GM18909 (cell line): ENCODE measurements around the gene RARS2.

Experiments used
- ATAC-seq: cut with Tn5 transposase; IDR thresholded peaks from one replicate; pipeline ENCODE4 v1.9.1; 2021; ENCODE audit warnings: mild to moderate bottlenecking; ENCODE audit not compliant: unreplicated experiment, poor library complexity

RARS2 gene

DNA sequence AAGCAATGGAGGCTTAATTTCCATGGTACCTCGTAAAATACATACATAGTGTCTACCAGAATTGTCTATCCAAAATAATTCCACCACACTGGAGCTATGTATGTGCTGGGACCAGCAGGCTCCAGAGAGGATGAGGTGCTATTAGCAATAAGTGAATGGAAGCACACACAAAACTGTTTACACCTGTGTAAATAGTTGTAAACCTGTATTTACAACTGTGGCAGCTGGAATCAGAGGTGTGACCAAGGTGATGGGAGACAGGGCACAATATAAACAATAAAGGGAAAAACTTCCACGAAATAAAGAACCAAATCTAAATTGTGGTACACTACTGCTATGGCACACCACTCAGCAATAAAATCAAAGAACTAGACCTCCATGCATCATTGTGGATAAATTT lies 14.4 kb downstream of the RARS2 start:
- no peak for ATAC-seq

DNA sequence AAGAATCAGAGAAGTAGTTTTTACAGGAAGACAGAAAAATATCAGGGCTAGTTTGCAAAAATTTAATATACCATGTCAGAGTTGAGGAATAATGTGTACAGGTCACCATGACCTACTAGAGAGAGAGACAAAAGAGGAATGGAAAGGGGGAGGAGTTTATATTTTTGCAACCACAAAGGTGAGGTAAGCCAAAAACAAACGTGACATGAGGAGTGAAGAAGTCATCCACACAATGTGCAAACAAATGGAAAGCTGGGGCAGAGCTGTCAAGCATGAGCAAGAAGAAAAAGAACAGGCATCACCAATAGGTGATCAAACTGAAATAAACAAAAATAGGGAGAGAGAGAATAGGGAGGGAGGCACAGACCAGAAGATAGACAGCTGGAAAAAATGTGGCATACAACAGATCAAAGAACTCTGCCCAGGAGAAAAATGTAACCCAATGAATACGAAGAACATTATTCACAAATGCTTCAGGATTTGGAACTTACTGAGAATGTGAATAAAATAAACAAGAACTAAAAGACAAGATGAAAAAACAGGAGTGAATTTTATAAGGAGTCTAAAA lies 15.5 kb downstream of the RARS2 start:
- ATAC-seq = peak; percentile 61

DNA sequence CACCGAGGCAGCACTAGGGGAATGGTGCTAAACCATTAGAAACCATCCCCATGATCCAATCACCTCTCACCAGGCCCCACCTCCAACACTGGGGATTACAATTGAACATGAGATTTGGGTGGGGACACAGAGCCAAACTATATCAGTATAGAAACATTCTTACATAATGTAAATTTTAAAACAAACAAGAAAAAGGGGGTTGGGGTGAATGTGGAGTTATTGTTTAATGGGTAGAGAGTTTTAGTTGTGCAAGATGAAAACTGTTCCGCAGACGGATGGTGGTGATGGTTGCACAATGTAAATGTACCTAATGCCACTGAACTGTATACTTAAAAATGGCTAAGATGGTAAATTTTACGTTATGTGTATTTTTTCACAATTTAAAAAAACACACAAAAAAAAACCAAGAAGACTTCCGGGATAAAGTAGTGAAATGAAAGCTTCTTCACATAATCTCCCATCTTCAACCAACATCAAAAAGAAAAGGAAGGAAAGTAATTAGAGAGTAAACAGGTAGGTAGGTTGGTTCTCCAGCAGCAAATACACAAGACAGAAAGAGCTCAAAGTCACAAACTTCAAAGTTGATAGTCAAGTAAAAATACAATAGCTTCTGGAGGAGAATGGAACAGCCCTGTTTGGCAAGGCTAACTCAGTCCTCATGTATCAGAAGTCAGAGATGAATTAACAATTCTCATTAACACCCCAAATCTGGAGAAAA lies 16.3 kb downstream of the RARS2 start:
- no peak for ATAC-seq

DNA sequence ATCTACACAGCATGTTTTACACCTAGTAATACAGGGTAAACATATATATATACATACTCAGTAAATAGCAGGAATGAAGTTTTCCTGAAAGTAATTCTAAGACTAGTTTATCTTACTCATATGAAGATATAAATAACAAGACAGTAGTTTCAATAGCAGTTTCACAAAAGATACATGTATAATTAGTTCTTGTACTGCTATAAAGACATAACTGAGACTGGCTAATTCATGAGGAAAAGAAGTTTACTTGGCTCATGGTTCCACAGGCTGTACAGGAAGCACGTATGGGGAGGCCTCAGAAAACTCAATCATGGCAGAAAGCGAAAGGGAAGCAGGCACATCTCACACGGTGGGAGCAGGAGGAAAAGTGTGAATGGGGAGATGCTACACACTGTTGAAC lies 16.9 kb downstream of the RARS2 start:
- peak; percentile 48 for ATAC-seq

DNA sequence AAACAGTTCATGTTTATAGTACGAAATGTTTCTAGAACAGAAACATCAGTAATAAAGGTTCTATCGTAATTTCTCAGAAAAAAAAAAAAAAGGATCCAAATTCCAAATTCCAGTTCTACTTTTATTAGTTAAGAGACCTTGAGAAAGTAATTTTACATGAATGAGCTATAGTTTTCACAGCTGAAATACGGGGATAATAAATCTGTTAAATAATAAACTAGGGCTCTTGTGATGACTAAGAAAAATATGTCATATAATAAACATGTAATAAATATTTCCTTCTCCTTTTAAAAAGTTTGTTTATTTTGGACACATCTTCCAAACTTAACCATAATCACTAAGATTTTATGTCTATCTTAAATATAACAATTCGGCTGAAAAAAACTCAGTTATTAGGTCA lies 17.8 kb downstream of the RARS2 start:
- ATAC-seq = no peak

DNA sequence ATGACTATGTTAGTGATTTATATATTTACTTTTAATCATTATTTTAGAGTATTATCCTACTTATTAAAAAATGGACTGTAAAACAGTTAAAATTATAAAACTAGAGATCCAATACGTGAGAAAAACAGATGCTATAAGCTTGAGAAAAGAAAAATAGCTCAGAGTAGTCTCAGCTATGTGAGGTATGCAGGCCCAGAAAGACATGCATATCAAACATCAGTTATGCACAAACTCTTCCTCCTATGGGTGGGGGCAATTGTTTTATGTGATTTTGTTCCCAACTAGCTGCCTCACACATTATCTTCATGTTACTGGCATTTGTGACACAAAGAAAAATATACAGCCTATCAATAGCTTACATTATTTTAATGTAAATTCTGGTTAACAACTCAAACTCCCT lies 28.8 kb downstream of the RARS2 start:
- no peak for ATAC-seq

DNA sequence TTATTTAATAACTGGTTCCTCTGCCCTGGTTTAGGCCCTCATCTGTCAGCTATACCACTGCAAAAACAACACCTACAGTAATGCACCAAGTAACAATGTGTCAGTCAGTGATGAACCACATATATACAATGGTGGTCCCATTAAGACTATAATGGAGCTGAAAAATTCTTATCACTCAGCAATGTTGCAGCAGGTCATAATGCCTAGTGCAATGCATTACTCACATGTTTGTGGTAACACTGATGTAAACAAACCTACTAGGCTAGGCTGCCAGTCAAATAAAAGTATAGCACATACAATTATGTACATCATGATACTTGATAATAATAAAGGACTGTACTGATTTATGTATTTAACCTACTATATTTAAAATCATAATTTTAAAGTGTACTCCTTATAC lies 31.3 kb downstream of the RARS2 start:
- no peak for ATAC-seq

DNA sequence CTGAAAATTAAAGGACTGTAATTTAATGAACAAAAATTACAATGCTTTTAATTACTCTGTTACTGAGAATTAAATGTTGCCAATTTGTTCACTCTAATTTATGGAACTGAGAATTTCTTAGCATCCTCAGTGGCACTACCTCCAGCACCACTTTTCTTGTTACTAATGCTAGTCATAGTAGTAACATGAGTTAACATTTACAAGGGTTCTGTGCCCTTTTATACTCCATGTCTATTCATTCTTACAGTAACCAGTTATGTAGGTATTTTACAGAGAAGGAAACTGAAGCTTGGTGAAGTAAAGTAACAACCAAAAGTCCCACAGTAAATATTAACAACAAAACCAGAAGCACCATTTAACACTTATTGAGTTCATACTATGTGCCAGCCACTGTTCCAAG lies 34.3 kb downstream of the RARS2 start:
- no peak for ATAC-seq

DNA sequence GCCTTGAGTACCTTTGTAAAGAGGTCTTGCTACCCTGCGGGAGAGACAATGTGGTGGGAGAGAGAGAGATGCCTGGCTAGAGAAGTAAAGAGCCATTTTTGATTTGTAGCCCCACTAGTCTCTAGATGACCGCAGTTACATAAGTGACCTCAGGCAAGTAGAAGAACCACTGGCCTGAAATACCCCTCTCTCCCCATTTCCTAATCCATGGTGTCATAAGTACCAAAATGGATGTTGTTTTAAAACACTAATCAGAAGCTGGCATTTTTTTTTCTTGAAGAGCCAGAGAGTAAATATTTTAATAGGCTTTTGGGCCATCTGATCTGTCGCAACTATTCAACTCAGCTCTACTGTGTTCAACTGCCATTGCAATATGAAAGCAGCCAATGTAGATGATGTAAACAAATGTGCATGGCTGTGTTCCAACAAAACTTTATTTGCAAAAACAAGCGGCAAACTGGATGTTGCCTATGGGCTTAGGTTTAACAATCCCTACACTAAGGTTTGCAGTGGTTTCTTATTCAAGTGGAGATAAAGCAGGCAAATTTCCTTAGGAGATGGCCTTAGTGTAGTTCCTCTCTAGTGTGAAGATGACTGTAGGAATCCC lies 36.5 kb downstream of the RARS2 start:
- no peak for ATAC-seq

DNA sequence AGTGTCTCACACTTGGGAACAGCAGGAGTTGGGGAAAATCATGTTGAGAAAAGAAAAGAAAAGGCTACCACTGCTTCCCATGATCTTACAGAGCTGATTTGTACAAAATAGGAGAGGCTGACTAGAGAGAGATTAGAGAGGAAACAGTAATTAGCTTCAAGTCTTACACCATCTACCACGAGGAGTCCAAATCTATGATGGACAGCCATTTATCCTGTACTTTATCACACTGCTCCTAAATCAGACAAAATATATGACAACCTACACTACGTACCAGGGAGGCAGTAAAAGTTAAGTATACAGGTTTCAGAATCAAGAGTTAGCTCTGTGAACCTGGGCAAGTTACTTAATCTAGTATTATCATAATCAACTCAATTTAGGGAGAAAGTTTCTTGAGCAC lies 38.0 kb downstream of the RARS2 start:
- no peak for ATAC-seq

DNA sequence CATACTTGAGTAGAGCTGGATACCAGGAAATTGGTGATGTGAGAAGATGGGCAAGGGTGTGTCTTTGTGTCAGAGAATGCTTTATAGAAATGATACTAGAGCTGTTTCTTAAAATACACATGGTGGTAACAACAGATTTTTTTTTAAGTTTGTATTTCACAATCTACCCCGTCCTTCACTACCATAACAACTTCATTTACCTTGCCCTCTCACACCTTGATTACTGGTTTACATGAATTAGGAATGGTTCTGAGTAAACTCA lies 45.4 kb downstream of the RARS2 start:
- no peak for ATAC-seq

DNA sequence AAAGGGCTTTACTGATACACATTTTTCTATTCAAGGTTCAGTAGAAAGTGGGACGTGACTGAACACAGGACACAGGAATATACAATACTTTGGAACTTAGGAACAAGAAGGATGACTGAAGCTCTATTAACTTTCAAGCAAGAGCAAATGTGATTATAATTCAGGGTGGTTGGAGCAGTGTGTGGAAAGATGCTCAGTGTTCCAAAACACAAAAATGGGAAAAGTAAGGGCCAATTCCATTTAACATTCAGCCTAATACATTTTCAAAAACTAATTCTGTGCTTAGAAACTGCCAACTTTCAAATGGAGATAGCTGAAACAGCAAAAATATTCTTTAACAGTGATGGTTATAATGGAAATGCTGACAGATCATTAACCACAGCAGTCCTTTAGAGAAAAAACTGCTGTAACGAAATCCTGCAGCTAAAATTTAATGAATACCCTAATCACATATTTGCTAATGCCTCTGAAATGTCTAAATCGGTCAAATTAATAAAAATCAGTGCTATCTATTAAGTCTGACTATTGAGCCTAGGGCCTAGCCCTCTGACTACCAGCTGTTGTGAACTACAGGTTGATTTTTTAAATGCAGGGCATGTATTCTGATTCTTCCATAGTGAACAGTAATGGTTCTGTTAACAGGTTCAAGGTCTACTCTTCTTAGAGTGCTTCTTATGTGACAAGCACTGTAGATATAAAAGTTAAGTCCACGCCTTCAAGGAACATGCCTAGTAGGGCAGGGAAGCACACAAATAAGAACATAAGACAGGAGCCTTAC lies 45.9 kb downstream of the RARS2 start:
- no peak for ATAC-seq

DNA sequence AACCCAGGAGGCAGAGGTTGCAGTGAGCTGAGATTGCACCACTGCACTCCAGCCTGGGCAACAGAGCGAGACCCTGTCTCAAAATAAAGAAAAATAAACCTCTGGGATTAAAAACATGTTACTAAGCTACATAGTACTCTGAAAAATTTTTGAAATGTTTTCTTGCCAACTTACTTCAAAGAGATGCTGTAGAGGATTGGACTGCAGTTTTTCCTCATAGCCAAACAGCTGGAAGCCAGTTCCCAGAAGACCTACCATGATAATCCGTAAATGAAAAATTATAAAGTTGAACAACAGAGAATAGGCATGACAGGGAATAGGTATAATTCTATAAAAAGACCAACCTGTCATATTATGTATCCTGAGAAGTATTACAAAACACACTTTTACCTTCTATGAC lies 48.0 kb downstream of the RARS2 start:
- ATAC-seq = no peak

DNA sequence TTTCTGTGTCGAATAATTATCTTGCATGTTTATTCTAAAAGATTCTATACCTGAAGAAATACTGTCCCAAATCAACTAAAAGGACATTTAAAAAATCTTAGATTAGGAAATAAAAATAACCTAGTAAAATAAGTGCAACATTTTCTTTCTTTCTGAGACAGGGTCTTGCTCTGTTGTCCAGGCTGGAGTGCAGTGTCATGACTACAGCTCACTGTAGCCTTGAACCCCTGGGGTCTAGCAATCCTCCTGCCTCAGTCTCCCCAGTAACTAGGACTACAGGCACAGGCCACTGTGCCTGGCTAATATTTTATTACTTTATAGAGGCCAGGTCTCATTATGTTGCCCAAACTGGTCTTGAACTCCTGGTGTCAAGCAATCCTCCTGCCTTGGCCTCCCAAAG lies 48.7 kb downstream of the RARS2 start:
- no peak for ATAC-seq

DNA sequence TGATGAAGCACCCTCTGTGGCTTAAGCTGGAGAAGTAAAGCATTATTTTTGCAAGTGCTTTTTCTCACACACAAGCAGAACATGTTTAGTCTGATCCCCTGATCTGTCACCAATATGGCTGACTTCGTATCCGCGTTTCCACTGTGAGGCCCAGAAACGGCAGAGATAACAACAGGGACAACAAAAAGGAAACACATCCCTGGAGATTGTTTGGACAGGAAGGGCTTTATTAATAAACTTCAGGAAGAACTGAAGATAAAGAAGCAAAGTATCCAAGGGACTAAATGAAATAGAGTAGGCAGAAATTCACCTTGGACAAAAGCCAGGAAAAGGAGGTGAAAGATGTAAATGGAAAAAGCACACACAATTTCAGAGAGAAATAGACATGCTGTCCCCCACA lies 49.2 kb downstream of the RARS2 start:
- no peak for ATAC-seq

DNA sequence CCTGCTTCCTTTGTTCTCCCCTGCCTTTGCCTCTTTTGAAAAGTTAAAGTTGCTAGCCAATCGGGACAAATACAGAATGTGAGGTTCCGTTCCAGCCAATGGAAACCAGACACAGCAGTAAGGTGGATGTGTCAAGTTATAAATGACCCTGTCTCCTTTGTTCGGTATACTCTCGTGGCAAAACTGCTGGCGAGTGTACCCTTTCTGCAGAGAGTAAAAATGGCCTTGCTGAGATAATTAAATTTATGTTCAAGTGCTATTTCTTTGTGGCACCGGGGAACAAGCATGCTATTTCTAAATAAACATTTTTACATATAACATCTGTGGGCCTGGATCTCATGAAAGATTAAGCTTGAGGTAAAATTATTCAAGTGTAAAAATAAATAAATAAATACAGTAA lies 50.2 kb downstream of the RARS2 start:
- ATAC-seq = no peak

DNA sequence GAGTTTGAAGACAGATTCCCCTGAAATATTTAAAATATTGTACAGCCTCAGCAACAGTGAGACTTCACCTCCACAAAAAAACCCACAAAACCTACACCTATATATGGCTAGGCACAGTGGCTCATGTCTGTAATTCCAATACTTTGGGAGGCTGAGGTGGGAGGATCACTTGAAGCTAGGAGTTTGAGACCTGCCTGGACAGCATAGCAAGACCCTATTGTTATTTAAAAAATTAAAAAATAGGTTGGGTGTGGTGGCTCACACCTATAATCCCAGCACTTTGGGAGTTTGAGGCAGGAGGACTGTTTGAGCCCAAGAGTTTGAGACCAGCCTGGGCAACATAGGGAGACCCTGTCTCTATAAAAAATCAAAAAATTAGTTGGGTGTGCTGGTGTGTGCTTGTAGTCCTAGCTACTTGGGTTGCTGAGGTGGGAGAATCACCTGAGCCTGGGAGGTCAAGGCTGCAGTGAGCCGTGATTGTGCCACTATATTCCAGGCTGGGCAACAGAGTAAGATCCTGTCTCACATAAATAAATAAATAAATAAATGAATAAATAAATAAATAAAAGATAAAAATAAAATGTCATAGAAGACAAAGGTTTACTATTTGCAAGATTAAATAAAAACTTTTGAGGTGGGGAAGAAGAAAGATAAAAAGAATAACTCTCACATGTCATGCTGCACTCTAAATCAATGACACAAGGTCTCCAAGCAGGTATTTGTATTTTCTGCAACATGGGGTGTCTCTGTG lies 51.1 kb downstream of the RARS2 start:
- no peak for ATAC-seq

DNA sequence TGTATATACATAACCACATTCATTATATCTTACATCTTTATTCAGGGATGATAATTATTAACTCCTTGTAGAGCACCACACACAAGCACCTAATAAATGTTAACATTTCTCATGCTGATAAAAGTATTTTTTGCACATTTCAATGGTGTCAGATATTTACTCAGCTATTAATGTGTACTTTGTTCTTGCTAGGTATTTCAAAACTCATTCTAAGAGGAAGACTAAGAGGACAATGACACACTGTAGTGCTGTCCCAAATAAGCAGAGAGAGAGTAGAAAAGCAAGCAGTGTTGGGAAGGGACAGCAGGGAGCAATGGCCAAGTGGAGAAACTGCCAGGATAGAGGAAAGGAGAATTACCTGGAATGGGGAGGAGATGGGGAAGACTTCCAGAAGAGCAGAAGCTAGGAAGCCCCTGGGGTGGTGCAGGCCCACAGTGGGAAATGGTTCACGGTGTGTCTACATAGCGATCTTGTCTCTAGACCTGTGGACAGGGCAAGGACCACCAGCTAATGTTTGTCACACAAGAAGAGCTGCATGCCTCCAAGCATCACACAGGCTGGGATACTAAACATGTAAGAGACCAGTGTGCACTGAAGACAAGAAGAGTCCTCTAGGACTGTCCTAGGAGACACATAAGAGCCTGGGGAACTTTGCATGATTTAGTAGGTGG lies 55.3 kb downstream of the RARS2 start:
- no peak for ATAC-seq

DNA sequence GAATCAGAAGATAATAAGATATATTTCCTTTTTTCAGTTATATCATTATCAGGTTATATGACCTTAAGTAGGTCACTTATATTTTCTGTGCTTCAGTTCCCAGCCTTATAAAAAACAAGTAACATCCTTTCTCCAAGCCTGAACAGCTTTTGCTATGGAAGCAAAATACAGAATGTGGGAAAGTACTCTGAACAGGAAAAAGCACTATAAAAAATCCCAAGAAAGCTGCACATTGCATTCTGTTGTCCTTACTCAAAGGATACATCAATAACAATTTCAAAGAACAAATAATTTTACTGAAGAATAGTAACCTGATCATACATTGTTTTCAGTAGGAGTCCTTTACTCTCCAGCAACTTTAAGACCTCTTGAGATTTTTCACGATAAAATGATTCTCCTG lies 60.6 kb downstream of the RARS2 start:
- ATAC-seq = no peak

DNA sequence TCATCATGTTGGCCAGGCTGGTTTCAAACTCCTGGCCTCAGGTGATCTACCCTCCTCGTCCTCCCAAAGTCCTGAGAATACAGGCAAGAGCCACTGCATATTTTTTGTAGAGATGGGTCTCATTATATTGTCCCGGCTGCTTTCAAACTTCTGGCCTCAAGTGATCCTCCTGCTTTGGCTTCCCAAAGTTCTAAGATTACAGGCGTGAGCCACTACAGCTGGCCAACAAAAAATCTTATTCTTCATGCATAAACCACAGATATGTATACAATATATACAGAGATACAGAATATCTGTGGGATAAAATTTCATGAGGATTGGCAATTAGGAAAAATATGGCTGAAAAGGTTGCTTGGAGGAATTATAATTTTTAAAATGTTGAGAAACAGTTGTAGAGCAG lies 67.1 kb downstream of the RARS2 start:
- no peak for ATAC-seq
